Mesenchymal stem cell (in vitro differentiated cells and primary cell): ENCODE data around the gene ICOS. TPM values are rescaled to one million over a fixed set of nuclear protein-coding genes. Genes with fewer than 3 reads are reported as not detected.

Source experiments
- DNase-seq: peaks from one replicate; pipeline ENCODE4 v3.0.0-alpha.2; 2013
- H2AFZ ChIP-seq: one replicate; pipeline ENCODE4 v1.6.1; 2013; ENCODE audit warnings: low read depth, mild to moderate bottlenecking, control low read depth, inconsistent platforms, low read length, moderate library complexity
- H2AK5ac ChIP-seq: 2 replicates; pipeline ENCODE4 v1.6.1; 2013; ENCODE audit warnings: low read length, moderate library complexity, mild to moderate bottlenecking, inconsistent platforms; ENCODE audit not compliant: severe bottlenecking
- H2BK120ac ChIP-seq: one replicate; pipeline ENCODE4 v1.6.1; 2013; ENCODE audit warnings: low read depth, mild to moderate bottlenecking, inconsistent platforms, low read length, moderate library complexity
- H2BK12ac ChIP-seq, 2 experiments: one replicate each; pipeline ENCODE4 v1.6.1; 2013; ENCODE audit warnings: inconsistent platforms in 2 of 2, low read length in 2 of 2, mild to moderate bottlenecking in 2 of 2, moderate library complexity in 2 of 2, control low read depth in 1 of 2
- H2BK15ac ChIP-seq: one replicate; pipeline ENCODE4 v1.6.1; 2013; ENCODE audit warnings: mild to moderate bottlenecking, low read depth, inconsistent platforms; ENCODE audit not compliant: poor library complexity, severe bottlenecking
- H2BK5ac ChIP-seq: 2 replicates; pipeline ENCODE4 v1.6.1; 2013; ENCODE audit warnings: low read depth, mild to moderate bottlenecking, low read length, control low read depth, inconsistent platforms; ENCODE audit not compliant: poor library complexity, severe bottlenecking
- H3K14ac ChIP-seq, 2 experiments: one replicate each; pipeline ENCODE4 v1.6.1; 2013; ENCODE audit warnings: inconsistent platforms in 2 of 2, low read length in 2 of 2, control low read depth in 1 of 2, mild to moderate bottlenecking in 1 of 2, moderate library complexity in 1 of 2
- H3K18ac ChIP-seq, 2 experiments: one replicate each; pipeline ENCODE4 v1.6.1; 2013; ENCODE audit warnings: inconsistent platforms in 2 of 2, low read length in 2 of 2, control low read depth in 1 of 2, low read depth in 1 of 2, mild to moderate bottlenecking in 1 of 2
- H3K23ac ChIP-seq, 2 experiments: one replicate each; pipeline ENCODE4 v1.6.1; 2013; ENCODE audit warnings: inconsistent platforms in 2 of 2, low read length in 2 of 2, mild to moderate bottlenecking in 2 of 2, moderate library complexity in 2 of 2, control low read depth in 1 of 2
- H3K27ac ChIP-seq: 2 replicates; pipeline ENCODE4 v1.5.1; 2013; ENCODE audit warnings: mild to moderate bottlenecking, moderate library complexity, low read length, control low read depth, inconsistent platforms; ENCODE audit not compliant: poor library complexity, severe bottlenecking
- H3K27me3 ChIP-seq, 2 experiments: 2 replicates each; pipeline versions ENCODE4 v1.6.1 to v1.7.0; 2013; ENCODE audit warnings: low read length in 2 of 2, mild to moderate bottlenecking in 2 of 2, moderate library complexity in 2 of 2, control low read depth in 1 of 2, inconsistent platforms in 1 of 2; ENCODE audit not compliant: control insufficient read depth in 1 of 2, insufficient read depth in 1 of 2
- H3K36me3 ChIP-seq, 2 experiments: 2 replicates each; pipeline versions ENCODE4 v1.6.1 to v1.7.0; 2013; ENCODE audit warnings: low read length in 2 of 2, control low read depth in 1 of 2, inconsistent platforms in 1 of 2, low read depth in 1 of 2, mild to moderate bottlenecking in 1 of 2; ENCODE audit not compliant: insufficient read depth in 2 of 2, control insufficient read depth in 1 of 2
- H3K4ac ChIP-seq, 2 experiments: one replicate each; pipeline ENCODE4 v1.6.1; 2013; ENCODE audit warnings: inconsistent platforms in 2 of 2, low read length in 2 of 2, mild to moderate bottlenecking in 2 of 2, moderate library complexity in 2 of 2, control low read depth in 1 of 2, low read depth in 1 of 2
- H3K4me1 ChIP-seq: 2 replicates; pipeline ENCODE4 v1.6.1; 2013; ENCODE audit warnings: low read depth, low read length, control low read depth; ENCODE audit not compliant: control insufficient read depth, insufficient read depth
- H3K4me2 ChIP-seq: 2 replicates; pipeline ENCODE4 v1.6.1; 2013; ENCODE audit warnings: low read length, mild to moderate bottlenecking, inconsistent platforms; ENCODE audit not compliant: poor library complexity, severe bottlenecking
- H3K4me3 ChIP-seq, 2 experiments: 2 replicates each; pipeline versions ENCODE4 v1.5.1 to v1.7.0; 2013; ENCODE audit warnings: low read length in 2 of 2, mild to moderate bottlenecking in 2 of 2, control low read depth in 1 of 2, low read depth in 1 of 2; ENCODE audit not compliant: insufficient read depth in 1 of 2
- H3K79me1 ChIP-seq: replicated peaks from 2 replicates; pipeline ENCODE4 v1.6.1; 2013; ENCODE audit warnings: mild to moderate bottlenecking, control low read depth, low read length, inconsistent platforms; ENCODE audit not compliant: poor library complexity, severe bottlenecking
- H3K9ac ChIP-seq: 2 replicates; pipeline ENCODE4 v1.7.0; 2013; ENCODE audit warnings: mild to moderate bottlenecking, low read length, moderate library complexity
- H3K9me3 ChIP-seq: 2 replicates; pipeline ENCODE4 v1.7.0; 2013; ENCODE audit warnings: mild to moderate bottlenecking, low read length; ENCODE audit not compliant: control insufficient read depth
- H4K8ac ChIP-seq: one replicate; pipeline ENCODE4 v1.6.1; 2013; ENCODE audit warnings: inconsistent platforms, mild to moderate bottlenecking, low read length, moderate library complexity
- H4K91ac ChIP-seq: one replicate; pipeline ENCODE4 v1.6.1; 2013; ENCODE audit warnings: mild to moderate bottlenecking, low read length, inconsistent platforms
- WGBS: methylation state at CpG from one replicate; pipeline ENCODE4 v1.1.7; 2013; ENCODE audit warnings: mixed read lengths; 5-methylcytosine and 5-hydroxymethylcytosine counted together
- polyA plus RNA-seq, 2 experiments: library from polyadenylated mRNA; stranded (reverse); fragments of 200-250 nt; gene quantifications; one replicate each; pipeline ENCODE4 v1.2.3, GENCODE V29; 2013

Gene ICOS, protein sequence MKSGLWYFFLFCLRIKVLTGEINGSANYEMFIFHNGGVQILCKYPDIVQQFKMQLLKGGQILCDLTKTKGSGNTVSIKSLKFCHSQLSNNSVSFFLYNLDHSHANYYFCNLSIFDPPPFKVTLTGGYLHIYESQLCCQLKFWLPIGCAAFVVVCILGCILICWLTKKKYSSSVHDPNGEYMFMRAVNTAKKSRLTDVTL
- polyA plus RNA-seq (2013, experiment 1 of 2) = not detected
- not detected for polyA plus RNA-seq (2013, experiment 2 of 2)

DNA sequence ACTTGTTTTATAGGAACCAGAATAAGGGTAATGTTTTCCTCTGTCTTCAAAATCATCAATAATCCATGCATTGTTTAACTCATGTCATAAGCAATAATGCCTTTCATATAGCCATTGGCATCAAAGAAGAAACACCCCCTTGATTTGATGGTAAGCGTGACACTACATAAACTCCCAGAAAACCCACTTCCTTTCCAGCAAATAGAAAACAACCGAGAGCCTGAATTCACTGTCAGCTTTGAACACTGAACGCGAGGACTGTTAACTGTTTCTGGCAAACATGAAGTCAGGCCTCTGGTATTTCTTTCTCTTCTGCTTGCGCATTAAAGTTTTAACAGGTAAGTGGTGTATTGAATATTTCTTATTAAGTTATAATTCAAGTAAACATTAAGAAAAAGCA, at the start of gene ICOS:
ICOS (plus strand) TSS at position 229 of the 400 bp plus-strand sequence; CDS start at position 281, 52 bp downstream.
- H3K9ac ChIP-seq = no peak within 1 kb of the TSS
- 77% methylated on average over 4 of the region's 5 CpGs for WGBS

DNA sequence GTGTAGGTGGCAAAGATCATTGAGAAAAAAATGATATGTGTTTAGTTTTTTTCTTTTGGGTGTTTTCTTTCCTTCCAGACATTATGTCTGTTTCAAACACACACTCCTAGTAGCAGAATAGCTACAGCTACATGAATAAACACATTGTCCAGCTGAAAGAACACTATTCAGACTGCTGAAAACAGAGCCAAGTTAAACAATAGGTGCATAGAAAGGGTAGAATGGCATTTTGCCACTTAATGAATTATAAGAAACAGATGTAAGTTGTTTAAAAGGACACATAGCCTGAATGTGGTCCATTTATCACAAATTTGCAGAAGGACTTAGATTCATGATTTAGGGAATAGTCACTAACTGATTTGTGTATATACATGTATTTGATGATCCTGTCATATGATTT, 48.9 kb upstream of the ICOS start:
- Histone ChIP-seq H3K9me3 (no peaks in the 10 kb centered on the region), H3K4me2 (no peak overlapping the region)

More for the DNA sequence above, at the start of gene ICOS:
- Histone ChIP-seq H2BK15ac (no peak within 1 kb of the TSS), H3K27ac (no peak within 1 kb of the TSS), H4K8ac (no peak within 1 kb of the TSS), H2AFZ (no peak within 1 kb of the TSS), H3K4ac (no peak within 1 kb of the TSS), H3K23ac (no peak within 1 kb of the TSS), H3K9me3 (no peaks in the 10 kb centered on the region), H3K36me3 (no peaks in the 10 kb centered on the region), H3K14ac (no peak within 1 kb of the TSS), H4K91ac (no peak within 1 kb of the TSS), H3K79me1 (no peaks in the 10 kb centered on the region), H3K27me3 (peaks cover 5% of the 10 kb centered on the region in 2 experiments), H2BK12ac (no peak within 1 kb of the TSS), H3K18ac (no peak within 1 kb of the TSS), H3K4me1 (no peaks in the 10 kb centered on the region), H2BK5ac (no peak within 1 kb of the TSS), H3K4me2 (no peak within 1 kb of the TSS), H3K4me3 (no peak within 1 kb of the TSS), H2AK5ac (no peak within 1 kb of the TSS), H2BK120ac (no peak within 1 kb of the TSS)
- DNase-seq = no peak

DNA sequence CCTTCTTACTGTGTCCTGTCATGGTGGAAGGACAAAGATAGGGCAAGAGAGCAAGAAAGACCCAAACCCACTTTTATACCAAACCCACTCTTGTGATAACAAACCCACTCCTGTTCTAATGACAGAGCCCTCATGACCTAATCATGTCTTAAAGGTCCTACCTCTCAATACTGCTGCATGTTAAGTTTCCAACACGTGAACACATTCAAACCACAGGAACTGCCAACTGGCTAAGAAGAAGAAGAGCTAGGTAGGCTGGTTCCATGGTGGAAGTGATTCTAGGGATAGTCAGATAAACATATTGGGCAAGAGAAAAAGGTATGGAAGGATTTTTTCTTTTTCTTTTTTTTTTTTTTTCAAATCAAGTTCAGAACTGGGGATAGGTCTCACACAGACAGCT, 47.0 kb upstream of the ICOS start:
- H2AK5ac ChIP-seq = no peak overlapping the region
- no peak overlapping the region for H2BK5ac ChIP-seq
- H3K36me3 ChIP-seq = no peaks in the 10 kb centered on the region
- H3K27me3 ChIP-seq = peaks cover 0 to 4% of the 10 kb centered on the region in 2 experiments
- no peak overlapping the region for H3K4me2 ChIP-seq
- H3K4me3 ChIP-seq = no peak overlapping the region
- no peaks in the 10 kb centered on the region for H3K4me1 ChIP-seq
- H2BK15ac ChIP-seq = no peak overlapping the region
- no peak overlapping the region for H2BK120ac ChIP-seq
- H3K27ac ChIP-seq = no peak overlapping the region
- H3K23ac ChIP-seq = no peak overlapping the region
- no peak overlapping the region for H3K18ac ChIP-seq
- H3K14ac ChIP-seq = no peak overlapping the region
- no CpG with 5 or more reads among the region's 1 CpG for WGBS
- H3K4ac ChIP-seq = no peak overlapping the region
- DNase-seq = no peak
- no peak overlapping the region for H4K91ac ChIP-seq
- H2BK12ac ChIP-seq = no peak overlapping the region
- no peaks in the 10 kb centered on the region for H3K79me1 ChIP-seq
- H4K8ac ChIP-seq = no peak overlapping the region
- no peak overlapping the region for H2AFZ ChIP-seq
- H3K9me3 ChIP-seq = no peaks in the 10 kb centered on the region
- no peak overlapping the region for H3K9ac ChIP-seq

More for the DNA sequence above, 48.9 kb upstream of the ICOS start:
- H4K91ac ChIP-seq = no peak overlapping the region
- no peak overlapping the region for H4K8ac ChIP-seq
- no peak overlapping the region for H3K4ac ChIP-seq
- no peak overlapping the region for H3K4me3 ChIP-seq
- no peak overlapping the region for H3K27ac ChIP-seq
- H2AK5ac ChIP-seq = no peak overlapping the region
- H3K4me1 ChIP-seq = no peaks in the 10 kb centered on the region
- no peaks in the 10 kb centered on the region for H3K36me3 ChIP-seq
- no peak overlapping the region for H2BK15ac ChIP-seq
- H3K27me3 ChIP-seq = peaks cover 0 to 4% of the 10 kb centered on the region in 2 experiments
- H2BK5ac ChIP-seq = no peak overlapping the region
- H3K23ac ChIP-seq = no peak overlapping the region
- DNase-seq = no peak
- no peak overlapping the region for H3K14ac ChIP-seq
- no peak overlapping the region for H2BK120ac ChIP-seq
- no peak overlapping the region for H2BK12ac ChIP-seq
- H3K79me1 ChIP-seq = no peaks in the 10 kb centered on the region
- H3K18ac ChIP-seq = no peak overlapping the region
- H2AFZ ChIP-seq = no peak overlapping the region
- no peak overlapping the region for H3K9ac ChIP-seq

DNA sequence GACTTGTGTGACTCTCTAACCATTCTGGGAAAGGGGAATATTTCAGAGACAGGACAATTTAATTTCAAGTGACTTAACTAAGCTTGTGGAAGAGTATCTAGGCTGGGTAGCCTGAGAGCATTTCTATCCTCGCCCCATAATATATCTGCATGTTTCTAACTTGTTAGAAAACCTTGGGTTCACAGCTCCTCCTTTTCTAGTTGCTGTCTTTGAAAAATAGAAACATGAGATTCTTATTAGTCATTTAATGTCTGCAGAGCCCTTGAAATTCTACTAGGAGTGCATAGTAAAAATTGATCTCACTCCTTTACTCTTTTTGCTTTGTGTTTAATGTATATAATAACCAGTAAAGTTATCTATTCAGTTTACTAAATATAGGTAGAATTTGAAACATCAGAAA, 46.6 kb upstream of the ICOS start:
- no peak overlapping the region for H2BK12ac ChIP-seq
- H3K14ac ChIP-seq = no peak overlapping the region
- no peaks in the 10 kb centered on the region for H3K79me1 ChIP-seq
- peaks cover 0 to 4% of the 10 kb centered on the region in 2 experiments for H3K27me3 ChIP-seq
- no CpG with 5 or more reads among the region's 1 CpG for WGBS
- H2AFZ ChIP-seq = no peak overlapping the region
- H3K4me3 ChIP-seq = no peak overlapping the region
- H3K4me2 ChIP-seq = no peak overlapping the region
- no peak overlapping the region for H2BK15ac ChIP-seq
- no peak overlapping the region for H4K8ac ChIP-seq
- no peak overlapping the region for H2AK5ac ChIP-seq
- H3K4ac ChIP-seq = no peak overlapping the region
- no peaks in the 10 kb centered on the region for H3K9me3 ChIP-seq
- no peak overlapping the region for H3K18ac ChIP-seq
- no peak for DNase-seq
- H3K27ac ChIP-seq = no peak overlapping the region
- no peak overlapping the region for H3K23ac ChIP-seq
- no peak overlapping the region for H2BK120ac ChIP-seq
- no peak overlapping the region for H4K91ac ChIP-seq
- no peak overlapping the region for H2BK5ac ChIP-seq
- H3K9ac ChIP-seq = no peak overlapping the region
- no peaks in the 10 kb centered on the region for H3K4me1 ChIP-seq
- no peaks in the 10 kb centered on the region for H3K36me3 ChIP-seq
